ENCODE data around the gene SLC38A10.
"Not testable (repeated sequence)": the region's sequence is repeated elsewhere in the genome, so short reads cannot be mapped to it uniquely, and the experiment has no call there.

SLC38A10 gene

DNA sequence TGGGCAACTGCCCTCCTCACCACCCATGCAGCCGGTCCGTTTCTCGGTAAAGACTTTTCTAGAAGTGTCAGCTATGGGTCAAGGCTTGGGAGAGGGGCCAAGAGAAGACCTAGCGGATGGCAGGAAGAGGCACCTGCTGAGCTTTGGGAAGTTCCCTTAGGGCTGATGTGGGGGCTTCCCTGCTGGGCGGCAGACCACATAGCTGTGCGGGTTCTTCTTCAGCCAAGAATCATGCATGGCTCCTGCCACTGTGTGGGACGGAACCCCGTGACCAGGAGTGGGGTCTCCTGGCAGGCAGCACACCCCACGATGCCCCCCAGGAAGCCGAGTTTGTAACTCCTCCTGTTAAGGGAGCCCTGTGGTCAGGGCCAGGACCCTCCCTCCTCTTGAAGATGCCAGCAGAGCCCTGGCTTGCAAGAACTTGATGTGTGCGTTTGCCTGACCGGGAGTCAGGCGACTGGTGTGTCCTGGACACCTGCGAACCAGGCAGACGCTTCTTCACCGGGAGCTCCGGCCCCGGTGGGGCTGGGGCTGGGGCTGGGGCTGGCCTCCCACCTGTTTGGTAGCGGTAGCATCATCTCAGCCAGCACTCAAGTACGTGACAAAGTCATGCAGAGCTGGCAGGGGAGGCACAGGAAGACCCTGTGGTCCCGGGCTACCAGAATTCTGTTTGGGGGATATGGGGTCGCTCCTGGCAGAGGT lies 17.7 kb upstream of the SLC38A10 start:
- DNase-seq (ENCODE audit: low read depth in 1 of 2, low spot score in 1 of 2): no peak

DNA sequence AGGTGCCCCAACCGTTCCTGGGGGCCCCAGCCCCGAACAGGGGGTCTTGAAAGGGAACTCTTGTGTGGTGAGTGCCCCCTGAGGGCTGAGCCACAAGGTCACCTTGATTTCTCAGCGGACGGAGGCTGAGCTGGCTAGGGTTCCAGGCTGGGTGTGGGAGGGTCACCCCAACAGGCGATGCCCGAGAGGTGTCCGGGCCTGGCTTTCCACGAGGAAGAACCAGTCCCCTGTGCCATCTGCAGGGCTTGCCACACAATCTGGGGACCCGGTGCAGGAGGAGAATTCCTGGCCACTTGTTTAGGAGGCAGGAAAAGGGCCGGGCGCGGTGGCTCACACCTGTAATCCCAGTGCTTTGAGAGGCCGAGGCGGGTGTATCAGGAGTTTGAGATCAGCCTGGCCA lies 16.8 kb upstream of the SLC38A10 start:
- no peak for DNase-seq (ENCODE audit: low read depth in 1 of 2, low spot score in 1 of 2)

DNA sequence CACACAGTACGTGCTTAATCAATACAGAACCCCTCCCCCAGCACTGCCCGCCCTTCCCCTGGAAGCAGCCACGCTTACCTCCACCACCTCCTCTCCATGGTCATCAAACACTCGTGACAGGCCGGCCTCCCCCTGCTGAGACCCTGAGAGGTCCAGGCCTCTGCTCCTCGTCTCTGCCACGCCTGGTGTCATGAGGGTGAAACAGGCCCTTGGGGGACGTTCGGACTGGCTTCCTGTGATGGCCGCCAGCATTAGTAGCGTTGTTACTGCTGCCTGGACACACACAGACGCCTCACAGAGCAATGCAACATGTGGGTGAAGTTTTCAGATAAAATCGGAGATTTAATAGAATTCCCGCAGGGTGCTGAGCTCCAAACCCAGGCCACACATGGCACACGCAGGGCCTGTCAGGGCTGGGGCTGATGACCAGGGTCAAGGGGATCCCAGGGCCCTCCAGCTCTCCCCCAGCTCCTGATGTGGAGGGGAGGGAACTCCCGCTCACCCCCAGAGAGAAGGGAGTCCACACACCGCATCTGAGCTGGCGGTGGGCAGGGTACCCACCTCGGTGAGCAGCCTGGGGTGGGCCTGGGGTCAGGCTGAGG lies 15.9 kb upstream of the SLC38A10 start:
- no peak for DNase-seq (ENCODE audit: low read depth in 1 of 2, low spot score in 1 of 2)

GRCh38 chr17:81309859-81310839 lies 15.0 kb upstream of the SLC38A10 start:
- no peak for DNase-seq (ENCODE audit: low read depth in 1 of 2, low spot score in 1 of 2)

- DNase-seq (ENCODE audit: low read depth in 1 of 2, low spot score in 1 of 2): no peak
These were observed 14.2 kb upstream of the SLC38A10 start for GRCh38 chr17:81309140-81309858.

DNA sequence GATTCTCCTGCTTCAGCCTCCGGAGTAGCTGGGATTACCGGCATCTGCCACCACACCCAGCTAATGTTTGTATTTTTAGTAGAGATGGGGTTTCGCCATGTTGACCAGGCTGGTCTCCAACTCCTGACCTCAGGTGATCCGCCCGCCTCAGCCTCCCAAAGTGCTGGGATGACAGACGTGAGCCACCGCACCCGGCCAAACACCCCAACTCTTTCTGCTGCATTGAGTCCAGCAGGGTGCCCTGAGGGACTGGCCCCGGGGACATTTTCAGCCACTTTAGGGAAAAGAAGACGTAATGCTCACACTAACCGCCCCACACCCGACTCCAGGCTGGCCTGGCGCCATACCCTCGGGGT lies 13.7 kb upstream of the SLC38A10 start:
- DNase-seq (ENCODE audit: low read depth in 1 of 2, low spot score in 1 of 2): not testable (repeated sequence)

GRCh38 chr17:81307636-81308560 lies 12.8 kb upstream of the SLC38A10 start:
- DNase-seq (ENCODE audit: low read depth in 1 of 2, low spot score in 1 of 2): no peak

DNA sequence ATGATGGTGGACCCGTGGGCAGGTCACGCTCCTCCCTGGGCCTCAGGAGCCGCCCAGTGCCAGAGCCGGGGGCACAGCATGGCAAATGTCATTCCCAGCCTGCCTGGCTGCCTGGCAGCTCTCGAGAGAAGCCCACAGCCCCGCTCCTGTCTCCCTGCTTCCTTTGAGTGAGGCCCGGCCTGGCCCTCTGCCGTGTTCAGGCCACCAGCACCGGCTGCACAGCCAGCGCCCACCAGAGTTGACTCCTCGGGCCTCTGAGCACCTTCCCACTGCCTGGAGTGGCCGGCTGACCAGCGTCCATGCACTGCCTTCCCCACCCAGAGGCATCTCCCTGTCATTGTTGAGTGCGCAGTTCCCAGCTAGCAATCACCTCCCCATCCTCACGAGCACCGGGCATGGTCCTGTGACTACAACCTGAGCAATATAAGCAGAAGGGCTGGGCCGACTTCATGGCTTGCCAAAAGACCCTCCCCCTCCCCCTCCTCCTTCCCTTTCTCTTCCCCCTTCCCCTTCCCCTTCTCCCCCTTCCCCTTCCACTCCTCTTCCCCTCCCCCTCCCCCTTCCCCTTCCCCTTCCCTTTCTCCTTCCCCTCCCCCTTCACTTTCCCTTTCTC lies 11.9 kb upstream of the SLC38A10 start:
- no peak for DNase-seq (ENCODE audit: low read depth in 1 of 2, low spot score in 1 of 2)

- no peak for DNase-seq (ENCODE audit: low read depth in 1 of 2, low spot score in 1 of 2)
These were observed 11.4 kb upstream of the SLC38A10 start for GRCh38 chr17:81306491-81306890.

DNA sequence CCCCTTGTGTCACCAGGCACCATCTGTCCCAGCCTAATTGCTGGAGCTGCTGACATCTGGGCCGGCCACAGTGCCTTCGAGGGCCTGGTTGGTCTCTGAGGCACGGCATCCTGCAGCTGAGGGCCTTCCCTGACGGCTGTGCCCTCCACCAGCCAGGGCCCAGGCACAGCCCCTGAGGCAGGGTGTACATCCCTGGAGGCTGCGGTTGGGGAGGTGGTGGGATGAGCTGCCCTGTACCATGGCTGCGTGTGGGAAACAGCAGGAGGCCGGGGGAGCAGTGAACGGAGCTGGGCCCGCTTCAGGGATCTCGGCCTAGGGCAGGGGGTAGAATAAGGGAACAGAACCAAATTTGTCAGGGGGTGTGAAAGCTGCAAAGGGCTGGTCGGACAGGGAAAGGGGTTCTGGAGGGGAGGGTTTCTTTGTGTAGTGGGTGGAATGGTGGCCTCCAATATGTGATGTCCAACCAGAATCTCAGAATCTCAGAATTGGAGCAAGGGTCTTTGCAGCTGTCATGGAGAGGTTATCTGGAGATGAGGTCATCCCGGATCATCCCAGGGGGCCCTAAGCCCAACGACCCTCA lies 10.0 kb upstream of the SLC38A10 start:
- DNase-seq (ENCODE audit: low read depth in 1 of 2, low spot score in 1 of 2): no peak

- DNase-seq (ENCODE audit: low read depth in 1 of 2, low spot score in 1 of 2): no peak
These were observed 9.3 kb upstream of the SLC38A10 start for GRCh38 chr17:81304196-81305015.

- DNase-seq (ENCODE audit: low read depth in 1 of 2, low spot score in 1 of 2): no peak
These were observed 8.3 kb upstream of the SLC38A10 start for GRCh38 chr17:81303385-81303784.

DNA sequence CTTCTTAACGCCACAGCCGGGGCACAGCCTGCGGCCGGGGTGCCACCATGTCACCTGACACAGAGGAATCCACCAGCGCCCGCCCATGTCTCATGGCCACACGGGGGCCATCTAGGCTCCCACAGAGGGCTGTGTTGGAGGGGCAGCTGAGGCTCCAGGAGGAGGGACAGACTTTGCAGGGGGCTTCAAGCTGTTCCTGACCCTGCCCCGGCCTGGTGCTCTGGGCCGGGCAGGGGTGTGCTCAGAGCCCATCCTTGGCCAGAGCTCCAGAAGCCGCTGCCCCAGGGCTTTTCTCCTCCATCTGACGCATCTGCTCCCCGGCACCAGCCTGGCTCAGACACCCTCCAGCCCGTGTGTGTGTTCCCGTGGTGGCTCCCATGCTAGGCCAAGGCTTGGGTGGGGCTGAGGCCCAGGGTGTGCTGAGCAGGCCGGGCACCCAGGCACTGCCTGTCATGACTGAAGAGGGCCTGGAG lies 7.8 kb upstream of the SLC38A10 start:
- DNase-seq (ENCODE audit: low read depth in 1 of 2, low spot score in 1 of 2): no peak

DNA sequence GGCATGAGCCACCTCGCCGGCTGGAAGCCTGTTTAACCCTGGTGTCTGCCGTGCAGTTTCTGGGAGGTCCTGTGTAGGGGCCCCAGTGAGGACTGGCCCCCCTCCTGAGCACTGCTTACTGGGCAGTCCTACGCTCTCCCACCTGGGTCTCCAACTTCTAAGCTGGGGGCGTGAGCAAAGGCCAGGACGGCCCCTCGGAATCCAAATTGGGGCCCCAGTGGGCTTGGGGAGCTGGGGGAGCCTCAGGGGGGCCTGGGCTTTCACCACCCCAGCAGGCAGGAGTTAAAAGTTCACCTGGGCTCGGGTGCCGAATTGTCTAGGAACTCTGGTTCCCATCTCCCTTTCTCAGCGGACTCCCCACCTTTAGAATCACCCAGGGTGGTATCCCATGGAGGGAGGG lies 7.2 kb upstream of the SLC38A10 start:
- DNase-seq (ENCODE audit: low read depth in 1 of 2, low spot score in 1 of 2): no peak

DNA sequence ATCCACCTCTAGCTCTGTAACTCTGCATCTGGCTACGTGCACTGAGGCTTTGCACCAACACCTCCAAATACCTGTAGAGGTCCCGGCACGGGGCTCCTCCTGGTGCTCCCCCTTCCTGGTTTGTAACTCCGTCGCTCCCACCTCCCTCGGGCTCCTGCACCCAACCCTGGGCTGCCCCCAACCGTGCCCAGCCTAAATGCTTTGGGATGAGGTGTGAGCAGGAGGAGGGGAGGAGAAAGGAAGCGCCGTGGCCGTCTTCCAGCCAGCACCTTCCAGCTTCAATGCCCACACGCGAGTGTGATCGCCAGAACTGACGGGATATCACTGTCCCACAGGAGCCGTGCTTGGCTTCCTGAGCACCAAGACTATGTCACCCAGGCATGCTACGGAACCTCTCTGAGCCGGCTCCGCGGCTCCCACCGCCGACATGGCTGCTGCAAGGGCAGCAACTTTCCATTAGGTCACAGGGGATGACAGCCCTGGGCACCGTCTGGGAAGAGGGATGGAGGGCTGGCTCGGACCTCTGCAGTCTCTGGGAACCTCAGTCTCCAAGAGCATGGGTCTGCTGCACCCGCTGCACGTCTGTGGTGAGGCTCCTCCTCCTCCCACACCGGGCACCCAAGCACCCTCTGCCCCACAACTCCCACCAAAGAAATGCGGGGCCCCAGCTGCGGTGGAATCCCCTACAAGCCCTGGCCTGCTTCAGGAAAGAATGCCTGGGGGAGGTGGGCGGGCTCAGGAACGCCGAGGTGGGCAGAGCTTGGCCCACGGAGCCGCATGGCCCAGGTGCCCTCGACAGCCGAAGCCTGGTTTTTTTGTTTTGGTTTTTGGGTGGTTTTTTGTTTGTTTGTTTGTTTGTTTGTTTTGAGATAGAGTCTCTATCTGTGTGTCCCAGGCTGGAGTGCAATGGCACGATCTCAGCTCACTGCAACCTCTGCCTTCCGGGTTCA lies 6.4 kb upstream of the SLC38A10 start:
- DNase-seq (ENCODE audit: low read depth in 1 of 2, low spot score in 1 of 2): no peak

GRCh38 chr17:81300586-81301155 lies 5.6 kb upstream of the SLC38A10 start:
- no peak for DNase-seq (ENCODE audit: low read depth in 1 of 2, low spot score in 1 of 2)

All from stimulated activated CD4-positive, alpha-beta T cell treated with anti-CD3 and anti-CD28 coated beads, Interleukin-15, amount 100 ng/mL, for 1 hour (primary cell).